ENCODE results near the gene ACSF2. TPM values are rescaled to one million over a fixed set of nuclear protein-coding genes. Genes with fewer than 3 reads are reported as not detected.

The ACSF2 gene
- total RNA-seq, 4 donors from 2014 or later: 165 to 460 (median 190) TPM

DNA sequence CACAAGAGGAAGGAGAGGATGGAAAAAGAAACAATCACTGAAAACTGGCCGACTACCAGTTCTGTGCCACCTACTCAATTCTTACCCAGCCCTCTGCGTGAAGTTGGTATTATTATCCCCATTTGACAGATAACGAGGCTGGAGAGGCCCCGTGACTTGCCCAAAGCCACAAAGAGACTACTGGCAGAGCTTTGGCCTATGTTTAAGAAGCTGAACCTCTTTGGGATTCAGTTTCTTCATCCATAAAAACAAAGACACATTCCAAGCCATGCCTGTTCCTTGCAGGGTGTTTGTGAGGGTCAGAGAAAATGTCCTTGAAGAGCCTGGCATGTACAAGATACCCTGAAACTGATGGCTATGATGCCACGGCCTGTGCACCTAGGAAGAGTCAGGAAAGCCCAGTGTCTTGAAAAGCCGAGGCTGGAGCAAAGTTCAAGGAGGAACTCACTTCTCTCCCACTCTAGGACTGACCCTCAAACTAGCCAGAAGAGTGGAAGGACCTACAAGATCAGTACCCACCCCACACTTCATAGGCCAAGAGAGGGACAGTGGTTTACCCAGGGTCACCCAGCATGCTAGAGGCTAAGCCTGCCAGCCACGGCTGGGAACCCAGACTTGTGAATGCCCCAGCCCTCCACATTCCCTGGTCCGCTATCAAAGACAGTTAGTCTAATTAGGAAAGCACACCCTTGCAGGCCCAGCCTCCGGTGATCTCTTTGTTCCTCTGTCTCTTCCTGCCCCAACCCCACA is 1.6 kb upstream of the ACSF2 start:
- Histone ChIP-seq H3K27ac (peak overlapping the region; percentile 14 to 92 (median 90)), H3K36me3 (no peaks in the 10 kb centered on the region), H3K4me3 (no peak overlapping the region), H3K9me3 (no peaks in the 10 kb centered on the region), H3K27me3 (no peaks in the 10 kb centered on the region), H3K4me1 (peaks cover 11 to 59% (median 43%) of the 10 kb centered on the region in 4 donors)
- 76 to 96% methylated on average over 4 to 9 of the region's 9 CpGs for WGBS, 2 donors (ENCODE audit: low coverage in 1 of 2)
- intact Hi-C loops (cut with DNase I; ENCODE audit: low total_unique reads) (no loop called here), in situ Hi-C loops (cut with MboI; ENCODE audit: low pct_ligation_motif_present in 1 of 4, low pct_unique_long_range_greater_than_20kb in 1 of 4, low sequenced_read_pairs in 3 of 4) (no loop called here)
- no peak for DNase-seq
- TF ChIP-seq EP300 (IDR thresholded peaks at IDR 0.05; ENCODE audit: low read depth) (no peak), POLR2A (IDR thresholded peaks at IDR 0.05) (no peak), POLR2AphosphoS5 (IDR thresholded peaks at IDR 0.05) (no peak)
- TF ChIP-seq, protein P1, sequence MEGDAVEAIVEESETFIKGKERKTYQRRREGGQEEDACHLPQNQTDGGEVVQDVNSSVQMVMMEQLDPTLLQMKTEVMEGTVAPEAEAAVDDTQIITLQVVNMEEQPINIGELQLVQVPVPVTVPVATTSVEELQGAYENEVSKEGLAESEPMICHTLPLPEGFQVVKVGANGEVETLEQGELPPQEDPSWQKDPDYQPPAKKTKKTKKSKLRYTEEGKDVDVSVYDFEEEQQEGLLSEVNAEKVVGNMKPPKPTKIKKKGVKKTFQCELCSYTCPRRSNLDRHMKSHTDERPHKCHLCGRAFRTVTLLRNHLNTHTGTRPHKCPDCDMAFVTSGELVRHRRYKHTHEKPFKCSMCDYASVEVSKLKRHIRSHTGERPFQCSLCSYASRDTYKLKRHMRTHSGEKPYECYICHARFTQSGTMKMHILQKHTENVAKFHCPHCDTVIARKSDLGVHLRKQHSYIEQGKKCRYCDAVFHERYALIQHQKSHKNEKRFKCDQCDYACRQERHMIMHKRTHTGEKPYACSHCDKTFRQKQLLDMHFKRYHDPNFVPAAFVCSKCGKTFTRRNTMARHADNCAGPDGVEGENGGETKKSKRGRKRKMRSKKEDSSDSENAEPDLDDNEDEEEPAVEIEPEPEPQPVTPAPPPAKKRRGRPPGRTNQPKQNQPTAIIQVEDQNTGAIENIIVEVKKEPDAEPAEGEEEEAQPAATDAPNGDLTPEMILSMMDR (IDR thresholded peaks at IDR 0.05): no peak

DNA sequence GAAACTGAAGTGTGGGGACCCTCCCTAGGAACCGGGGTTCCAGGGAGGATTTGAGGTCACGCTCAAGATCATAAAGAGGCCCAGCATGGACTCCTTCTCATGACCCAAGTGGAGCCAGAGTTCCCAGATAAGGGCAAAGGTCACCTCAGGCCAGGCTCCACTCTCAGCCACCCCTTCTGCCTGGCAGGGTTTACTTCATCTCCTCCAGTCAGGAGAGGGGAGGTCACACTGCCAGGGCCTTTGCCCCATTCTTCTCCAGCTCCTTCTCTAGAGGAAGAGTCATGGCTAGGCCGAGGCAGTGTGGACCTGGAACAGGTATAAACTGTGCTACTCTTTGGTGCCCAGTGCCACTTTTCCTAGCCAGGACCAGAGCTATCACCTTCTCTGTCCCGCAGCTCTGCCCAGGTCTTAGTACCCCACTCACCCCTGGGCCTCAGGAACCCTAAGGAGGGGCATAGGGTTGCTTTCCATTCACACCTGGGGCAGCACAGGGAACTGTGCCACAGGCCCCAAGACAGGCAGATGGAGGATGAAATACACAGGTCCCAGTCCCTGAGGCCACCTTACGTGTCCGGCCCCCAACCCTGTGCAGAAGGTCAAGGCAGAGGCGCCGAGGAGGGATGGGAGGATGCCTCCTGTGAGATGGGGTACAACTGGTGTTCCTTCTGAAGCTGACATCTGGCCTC is 879 bp upstream of the ACSF2 start:
- peaks cover 11 to 65% (median 46%) of the 10 kb centered on the region in 4 donors for H3K4me1 ChIP-seq
- no peak for TF ChIP-seq POLR2AphosphoS5 (IDR thresholded peaks at IDR 0.05)
- no peak for TF ChIP-seq POLR2A (IDR thresholded peaks at IDR 0.05)
- TF ChIP-seq, protein P1 (IDR thresholded peaks at IDR 0.05): no peak
- TF ChIP-seq EP300 (IDR thresholded peaks at IDR 0.05; ENCODE audit: low read depth): no peak
- H3K9me3 ChIP-seq: no peaks in the 10 kb centered on the region
- no peaks in the 10 kb centered on the region for H3K36me3 ChIP-seq
- H3K4me3 ChIP-seq: peak overlapping the region; percentile 55 to 76 (median 64)
- peak overlapping the region; percentile 87 to 92 (median 90) for H3K27ac ChIP-seq
- intact Hi-C loops (cut with DNase I; ENCODE audit: low total_unique reads) (no loop called here), in situ Hi-C loops (cut with MboI; ENCODE audit: low pct_ligation_motif_present in 1 of 4, low pct_unique_long_range_greater_than_20kb in 1 of 4, low sequenced_read_pairs in 3 of 4) (no loop called here)
- no peak for DNase-seq
- H3K27me3 ChIP-seq: no peaks in the 10 kb centered on the region
- WGBS, 2 donors (ENCODE audit: low coverage in 1 of 2): 81% methylated on average over 6 of the region's 8 CpGs; no CpG with 5 or more reads in 1 of the 2 donors

DNA sequence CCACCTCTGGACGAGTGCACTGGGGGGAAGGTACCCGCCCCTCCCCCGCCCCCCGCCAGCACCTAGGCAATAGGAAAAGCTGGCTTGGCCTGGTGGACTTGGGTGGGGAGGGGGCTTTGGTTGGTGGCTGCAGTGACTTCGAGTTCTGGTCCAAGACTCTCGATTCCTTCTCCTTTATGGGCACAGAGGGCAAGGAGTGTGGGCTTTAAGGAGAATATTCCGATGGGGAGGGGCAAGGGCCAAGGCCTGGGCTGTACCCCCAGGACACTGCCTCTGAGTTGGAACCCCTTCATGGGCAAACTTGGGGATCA is 409 bp downstream of the ACSF2 start:
- TF ChIP-seq POLR2A (IDR thresholded peaks at IDR 0.05): no peak
- TF ChIP-seq, protein P1 (IDR thresholded peaks at IDR 0.05): no peak
- TF ChIP-seq POLR2AphosphoS5 (IDR thresholded peaks at IDR 0.05): no peak
- TF ChIP-seq EP300 (IDR thresholded peaks at IDR 0.05; ENCODE audit: low read depth): no peak
- Histone ChIP-seq H3K4me1 (peaks cover 11 to 57% (median 39%) of the 10 kb centered on the region in 4 donors), H3K9me3 (no peaks in the 10 kb centered on the region), H3K27me3 (no peaks in the 10 kb centered on the region), H3K4me3 (peak overlapping the region; percentile 55 to 76 (median 64)), H3K27ac (peak overlapping the region; percentile 87 to 92 (median 90)), H3K36me3 (no peaks in the 10 kb centered on the region)
- DNase-seq: no peak
- in situ Hi-C loops (cut with MboI; ENCODE audit: low pct_ligation_motif_present in 1 of 4, low pct_unique_long_range_greater_than_20kb in 1 of 4, low sequenced_read_pairs in 3 of 4) (no loop called here), intact Hi-C loops (cut with DNase I; ENCODE audit: low total_unique reads) (no loop called here)
- 5% methylated on average over 4 of the region's 7 CpGs; no CpG with 5 or more reads in 1 of the 2 donors for WGBS, 2 donors (ENCODE audit: low coverage in 1 of 2)
